Heart left ventricle (tissue), 13 donors: ENCODE results near the gene INPP1.

Experiments
- POLR2A ChIP-seq, 2 donors: fragments of 450-650 bp; IDR thresholded peaks; one replicate each; pipeline ENCODE4 v1.6.1; 2017; ENCODE audit warnings: antibody characterized with exemption in 2 of 2, mild to moderate bottlenecking in 2 of 2, moderate library complexity in 2 of 2
- TF ChIP-seq, protein P1 (sequence below), 12 donors: fragments of 200-600 bp; sonication (generic) in 4 of 12; IDR thresholded peaks; one replicate each; pipeline versions ENCODE4 v1.5.0 to v1.8.0; 2018 to 2022; ENCODE audit warnings: antibody characterized with exemption in 12 of 12, mild to moderate bottlenecking in 5 of 12
- donor health status: ischemic (EF 13 %, LVEDD 7.1; RV severe dilation, severe dysfunction).
- donor health status: DM: no; HTN: yes; CAD: no.
- donor health status: DM: no; HTN: no; CAD: no.
- donor health status: ischemic (EF 25% LVEDD 6.9; RV normal size, moderate dysfunction).
- donor health status: ischemic (EF 25% LVEDD 5.7; RV mildly dilated, moderate dysfunction).
- donor health status: ischemic (EF 35%, LVEDD 5.7; RV mildly dilated, moderate dysfunction).
- donor health status: nonischemic (EF 11% LVEDD 7.7; RV severe dilation, severe dysfunction).
- donor health status: DM: yes; HTN: yes; CAD: no.
- donor health status: PGD.
- donor health status: ischemic (EF 29% LVEDD 5.4; RV normal size, mild dysfunction).
- donor health status: nonischemic (EF 23%, LVEDD 6.1; RV moderate dilation, normal function).

DNA sequence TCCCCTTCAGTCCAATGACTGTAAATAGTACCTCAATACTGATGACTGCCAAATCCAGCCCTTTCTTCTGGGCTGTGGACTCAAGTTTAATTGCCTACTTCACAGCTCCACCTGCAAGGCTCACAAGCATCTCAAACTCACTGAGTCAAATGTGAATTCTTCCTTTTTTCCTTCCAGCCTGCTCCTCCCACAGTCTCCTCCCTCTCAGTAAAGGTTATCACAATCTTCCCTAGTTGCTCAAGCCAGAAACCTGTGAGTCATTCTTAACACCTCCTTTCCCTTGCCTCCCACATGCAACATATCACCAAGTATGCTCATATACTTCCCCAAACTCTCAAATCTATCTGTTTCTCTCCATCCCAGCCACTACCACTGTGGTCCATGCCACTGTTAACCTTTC, 61.1 kb downstream of the INPP1 start:
- TF ChIP-seq, protein P1, sequence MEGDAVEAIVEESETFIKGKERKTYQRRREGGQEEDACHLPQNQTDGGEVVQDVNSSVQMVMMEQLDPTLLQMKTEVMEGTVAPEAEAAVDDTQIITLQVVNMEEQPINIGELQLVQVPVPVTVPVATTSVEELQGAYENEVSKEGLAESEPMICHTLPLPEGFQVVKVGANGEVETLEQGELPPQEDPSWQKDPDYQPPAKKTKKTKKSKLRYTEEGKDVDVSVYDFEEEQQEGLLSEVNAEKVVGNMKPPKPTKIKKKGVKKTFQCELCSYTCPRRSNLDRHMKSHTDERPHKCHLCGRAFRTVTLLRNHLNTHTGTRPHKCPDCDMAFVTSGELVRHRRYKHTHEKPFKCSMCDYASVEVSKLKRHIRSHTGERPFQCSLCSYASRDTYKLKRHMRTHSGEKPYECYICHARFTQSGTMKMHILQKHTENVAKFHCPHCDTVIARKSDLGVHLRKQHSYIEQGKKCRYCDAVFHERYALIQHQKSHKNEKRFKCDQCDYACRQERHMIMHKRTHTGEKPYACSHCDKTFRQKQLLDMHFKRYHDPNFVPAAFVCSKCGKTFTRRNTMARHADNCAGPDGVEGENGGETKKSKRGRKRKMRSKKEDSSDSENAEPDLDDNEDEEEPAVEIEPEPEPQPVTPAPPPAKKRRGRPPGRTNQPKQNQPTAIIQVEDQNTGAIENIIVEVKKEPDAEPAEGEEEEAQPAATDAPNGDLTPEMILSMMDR (IDR thresholded peaks at IDR 0.05) = no peak
- TF ChIP-seq POLR2A (IDR thresholded peaks at IDR 0.05) = no peak
